Measurements from ENCODE around the gene SLC6A19.

GRCh38 chr5:1247811-1248210, 46.4 kb downstream of the SLC6A19 start:
- TF ChIP-seq EZH2 (IDR thresholded peaks at IDR 0.05; ENCODE audit: borderline replicate concordance, low read depth, low read length), result no peak
- no peak for TF ChIP-seq SRSF9 (IDR thresholded peaks at IDR 0.05; ENCODE audit: borderline replicate concordance, low read depth, low read length)
- no peak for TF ChIP-seq MXI1 (IDR thresholded peaks at IDR 0.05; ENCODE audit: low read depth, low read length)
- TF ChIP-seq ZNF699 (CRISPR knock-in tag; IDR thresholded peaks at IDR 0.05; ENCODE audit: insufficient replicate concordance), result no peak
- TF ChIP-seq HDAC2 (IDR thresholded peaks at IDR 0.05), result no peak
- TF ChIP-seq NFRKB (IDR thresholded peaks at IDR 0.05; ENCODE audit: low read depth), result no peak
- TF ChIP-seq TAF1 (IDR thresholded peaks at IDR 0.05; ENCODE audit: control insufficient read depth, extremely low read depth, insufficient read depth, low read length, severe bottlenecking), result no peak

All from K562 (cell line).